Measurements from ENCODE around the gene PIGM. TPM values are rescaled to one million over a fixed set of nuclear protein-coding genes. Genes with fewer than 3 reads are reported as not detected.

Gene PIGM
- total RNA-seq, 4 donors from 2014 or later, result 3.2 to 8.2 (median 4.9) TPM

GRCh38 chr1:159990005-159990404 is 41.8 kb downstream of the PIGM start:
- no peak for DNase-seq
- TF ChIP-seq POLR2A (IDR thresholded peaks at IDR 0.05), result no peak
- TF ChIP-seq POLR2AphosphoS5 (IDR thresholded peaks at IDR 0.05), result no peak
- no peak for TF ChIP-seq CTCF (IDR thresholded peaks at IDR 0.05)
- no peak for TF ChIP-seq EP300 (IDR thresholded peaks at IDR 0.05; ENCODE audit: low read depth)
- in situ Hi-C loops (cut with MboI; ENCODE audit: low pct_ligation_motif_present in 1 of 4, low pct_unique_long_range_greater_than_20kb in 1 of 4, low sequenced_read_pairs in 3 of 4), result no loop called here

GRCh38 chr1:159989581-159989980 is 42.2 kb downstream of the PIGM start:
- no peaks in the 10 kb centered on the region for H3K9me3 ChIP-seq
- DNase-seq, result no peak
- in situ Hi-C loops (cut with MboI; ENCODE audit: low pct_ligation_motif_present in 1 of 4, low pct_unique_long_range_greater_than_20kb in 1 of 4, low sequenced_read_pairs in 3 of 4), result no loop called here
- H3K27me3 ChIP-seq, result no peaks in the 10 kb centered on the region
- intact Hi-C loops (cut with DNase I; ENCODE audit: low total_unique reads), result no loop called here
- no peak overlapping the region for H3K4me3 ChIP-seq
- no peak for TF ChIP-seq EP300 (IDR thresholded peaks at IDR 0.05; ENCODE audit: low read depth)
- H3K4me1 ChIP-seq, result peaks cover 0 to 10% (median 2%) of the 10 kb centered on the region in 4 donors
- no peaks in the 10 kb centered on the region for H3K36me3 ChIP-seq
- H3K27ac ChIP-seq, result no peak overlapping the region
- 71 to 80% methylated on average over 1 to 3 of the region's 3 CpGs for WGBS, 2 donors (ENCODE audit: low coverage in 1 of 2)

More at GRCh38 chr1:159990005-159990404, 41.8 kb downstream of the PIGM start:
- no peaks in the 10 kb centered on the region for H3K9me3 ChIP-seq
- H3K4me3 ChIP-seq, result no peak overlapping the region
- peaks cover 0 to 10% (median 2%) of the 10 kb centered on the region in 4 donors for H3K4me1 ChIP-seq
- no peaks in the 10 kb centered on the region for H3K27me3 ChIP-seq
- intact Hi-C loops (cut with DNase I; ENCODE audit: low total_unique reads), result no loop called here
- 74 to 88% methylated on average over 4 to 5 of the region's 5 CpGs for WGBS, 2 donors (ENCODE audit: low coverage in 1 of 2)
- no peaks in the 10 kb centered on the region for H3K36me3 ChIP-seq
- H3K27ac ChIP-seq, result no peak overlapping the region

GRCh38 chr1:159988006-159988405 is 43.8 kb downstream of the PIGM start:
- Histone ChIP-seq H3K36me3 (no peaks in the 10 kb centered on the region), H3K27me3 (no peaks in the 10 kb centered on the region), H3K4me1 (peaks cover 0 to 10% (median 2%) of the 10 kb centered on the region in 4 donors), H3K27ac (no peak overlapping the region), H3K9me3 (no peaks in the 10 kb centered on the region), H3K4me3 (no peak overlapping the region)
- DNase-seq, result no peak
- in situ Hi-C loops (cut with MboI; ENCODE audit: low pct_ligation_motif_present in 1 of 4, low pct_unique_long_range_greater_than_20kb in 1 of 4, low sequenced_read_pairs in 3 of 4) (no loop called here), intact Hi-C loops (cut with DNase I; ENCODE audit: low total_unique reads) (no loop called here)
- TF ChIP-seq EP300 (IDR thresholded peaks at IDR 0.05; ENCODE audit: low read depth), result no peak
- TF ChIP-seq POLR2A (IDR thresholded peaks at IDR 0.05), result no peak
- no peak for TF ChIP-seq POLR2AphosphoS5 (IDR thresholded peaks at IDR 0.05)
- TF ChIP-seq CTCF (IDR thresholded peaks at IDR 0.05), result no peak
- 68% methylated on average over 1 of the region's 1 CpG; no CpG with 5 or more reads in 1 of the 2 donors for WGBS, 2 donors (ENCODE audit: low coverage in 1 of 2)

- Histone ChIP-seq H3K27ac (no peak overlapping the region), H3K36me3 (no peaks in the 10 kb centered on the region), H3K4me1 (peaks cover 0 to 10% (median 2%) of the 10 kb centered on the region in 4 donors), H3K27me3 (no peaks in the 10 kb centered on the region), H3K9me3 (no peaks in the 10 kb centered on the region), H3K4me3 (no peak overlapping the region)
- intact Hi-C loops (cut with DNase I; ENCODE audit: low total_unique reads), result no loop called here
- WGBS, 2 donors (ENCODE audit: low coverage in 1 of 2), result 76 to 100% methylated on average over 1 to 4 of the region's 4 CpGs
- DNase-seq, result no peak
- in situ Hi-C loops (cut with MboI; ENCODE audit: low pct_ligation_motif_present in 1 of 4, low pct_unique_long_range_greater_than_20kb in 1 of 4, low sequenced_read_pairs in 3 of 4), result no loop called here
- TF ChIP-seq POLR2A (IDR thresholded peaks at IDR 0.05), result no peak
- no peak for TF ChIP-seq POLR2AphosphoS5 (IDR thresholded peaks at IDR 0.05)
- TF ChIP-seq CTCF (IDR thresholded peaks at IDR 0.05), result no peak
- no peak for TF ChIP-seq EP300 (IDR thresholded peaks at IDR 0.05; ENCODE audit: low read depth)
Observed at GRCh38 chr1:159987186-159987585, 44.6 kb downstream of the PIGM start.

GRCh38 chr1:159986531-159986930 is 45.3 kb downstream of the PIGM start:
- no peaks in the 10 kb centered on the region for H3K36me3 ChIP-seq
- no peaks in the 10 kb centered on the region for H3K9me3 ChIP-seq
- H3K27ac ChIP-seq, result no peak overlapping the region
- H3K27me3 ChIP-seq, result no peaks in the 10 kb centered on the region
- H3K4me3 ChIP-seq, result no peak overlapping the region
- in situ Hi-C loops (cut with MboI; ENCODE audit: low pct_ligation_motif_present in 1 of 4, low pct_unique_long_range_greater_than_20kb in 1 of 4, low sequenced_read_pairs in 3 of 4) (no loop called here), intact Hi-C loops (cut with DNase I; ENCODE audit: low total_unique reads) (no loop called here)
- TF ChIP-seq CTCF (IDR thresholded peaks at IDR 0.05), result no peak
- no peak for TF ChIP-seq POLR2A (IDR thresholded peaks at IDR 0.05)
- no peak for TF ChIP-seq EP300 (IDR thresholded peaks at IDR 0.05; ENCODE audit: low read depth)
- TF ChIP-seq POLR2AphosphoS5 (IDR thresholded peaks at IDR 0.05), result no peak
- WGBS, 2 donors (ENCODE audit: low coverage in 1 of 2), result 100% methylated on average over 1 of the region's 1 CpG; no CpG with 5 or more reads in 1 of the 2 donors
- H3K4me1 ChIP-seq, result peaks cover 0 to 7% (median under 1%) of the 10 kb centered on the region in 4 donors
- DNase-seq, result no peak

Measured in transverse colon (tissue), 4 donors.